Immature natural killer cell (primary cell): Measurements from ENCODE around the gene KCNMB2. TPM values are rescaled to one million over a fixed set of nuclear protein-coding genes. Genes with fewer than 3 reads are reported as not detected.

Source experiments
- DNase-seq, 3 donors: peaks; one replicate each; pipeline ENCODE4 v3.0.0; 2022; ENCODE audit warnings: mixed read lengths in 1 of 3
- H3K27ac Mint-ChIP-seq, 6 donors: one replicate each; pipeline ENCODE4 v1.8.0; 2020; ENCODE audit warnings: mixed read lengths in 6 of 6, mild to moderate bottlenecking in 5 of 6, inconsistent platforms in 4 of 6, moderate library complexity in 3 of 6
- H3K27me3 Mint-ChIP-seq, 3 donors: one replicate each; pipeline ENCODE4 v1.8.0; 2020 to 2021; ENCODE audit warnings: low read depth in 3 of 3, mild to moderate bottlenecking in 3 of 3, mixed read lengths in 3 of 3, moderate library complexity in 3 of 3, inconsistent platforms in 1 of 3
- H3K36me3 Mint-ChIP-seq, 3 donors: one replicate each; pipeline ENCODE4 v1.8.0; 2020; ENCODE audit warnings: mixed read lengths in 3 of 3, inconsistent platforms in 2 of 3, mild to moderate bottlenecking in 2 of 3
- H3K4me1 Mint-ChIP-seq, 2 donors: one replicate each; pipeline ENCODE4 v1.8.0; 2020; ENCODE audit warnings: inconsistent platforms in 2 of 2, mild to moderate bottlenecking in 2 of 2, mixed read lengths in 2 of 2, moderate library complexity in 1 of 2
- H3K4me3 Mint-ChIP-seq, 5 donors: one replicate each; pipeline ENCODE4 v1.8.0; 2020; ENCODE audit warnings: mild to moderate bottlenecking in 5 of 5, mixed read lengths in 5 of 5, inconsistent platforms in 3 of 5, moderate library complexity in 3 of 5
- H3K9me3 Mint-ChIP-seq, 6 donors: one replicate each; pipeline ENCODE4 v1.8.0; 2020; ENCODE audit warnings: mild to moderate bottlenecking in 6 of 6, mixed read lengths in 6 of 6, inconsistent platforms in 4 of 6, moderate library complexity in 3 of 6
- polyA plus RNA-seq, 3 donors: library from polyadenylated mRNA; unstranded; fragments of 300-500 nt; fragmentation: Illumina TruSeq; gene quantifications; one replicate each; pipeline ENCODE4 v1.2.3, GENCODE V29; 2021

The KCNMB2 gene
- polyA plus RNA-seq, 3 donors from 2014 or later: not detected

DNA sequence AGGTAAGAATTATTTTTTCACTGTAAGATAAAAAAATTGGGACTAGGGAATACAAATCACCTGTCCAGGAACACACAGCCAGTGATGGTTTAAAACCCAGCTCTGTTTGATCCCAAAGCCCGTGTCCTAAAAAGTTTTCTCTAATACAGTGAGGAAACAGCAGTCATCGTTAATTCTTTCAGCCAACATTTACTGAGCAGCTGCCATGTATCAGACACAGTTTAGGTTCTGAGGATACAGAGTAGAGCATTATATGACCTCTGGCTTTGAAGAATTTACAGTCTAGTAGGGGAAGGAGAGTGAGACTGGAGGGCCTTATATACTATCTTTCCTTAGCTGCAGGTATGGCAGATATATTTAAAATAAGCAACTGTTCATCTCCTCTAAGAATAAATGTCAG is 82.7 kb downstream of the KCNMB2 start:
- Mint-ChIP-seq H3K27ac (no peak overlapping the region), H3K36me3 (no peaks in the 10 kb centered on the region), H3K9me3 (peaks cover 0 to 21% (median 0%) of the 10 kb centered on the region in 6 donors)

DNA sequence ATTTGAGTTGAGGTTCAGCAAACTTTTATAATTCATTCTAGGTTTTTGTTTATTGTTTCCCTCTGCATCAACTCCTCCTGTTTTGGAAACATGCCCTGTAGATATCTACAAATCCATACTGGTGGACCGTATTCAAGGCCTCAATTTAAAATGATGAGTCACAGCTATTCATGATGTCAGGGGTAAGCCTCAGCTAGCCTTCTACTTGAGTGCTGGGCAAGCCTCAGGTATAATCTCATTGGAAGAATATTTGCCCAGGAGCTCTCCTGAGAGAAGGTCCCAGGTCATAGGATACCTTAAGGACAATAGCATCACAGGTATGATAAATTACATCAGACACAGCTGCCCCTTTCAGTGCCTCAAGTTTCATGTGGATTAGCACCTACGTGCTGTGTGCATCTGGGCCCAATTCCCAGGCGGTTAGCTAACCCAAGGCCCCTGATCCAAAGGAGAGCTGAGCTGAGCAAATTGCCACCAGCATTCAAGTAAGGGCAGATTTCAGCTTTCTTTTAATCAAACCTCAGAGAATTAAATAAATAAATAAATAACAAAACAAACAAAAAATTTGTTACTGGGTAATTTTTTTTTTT is 87.5 kb downstream of the KCNMB2 start:
- Mint-ChIP-seq H3K27ac (no peak overlapping the region), H3K4me1 (no peaks in the 10 kb centered on the region), H3K9me3 (peaks cover 0 to 4% (median 0%) of the 10 kb centered on the region in 6 donors), H3K4me3 (no peak overlapping the region), H3K27me3 (peaks cover 0 to 1% (median 0%) of the 10 kb centered on the region in 3 donors), H3K36me3 (no peaks in the 10 kb centered on the region)
- no peak for DNase-seq

More for the DNA sequence above, 82.7 kb downstream of the KCNMB2 start:
- DNase-seq: no peak
- H3K27me3 Mint-ChIP-seq: peaks cover 0 to 1% (median 0%) of the 10 kb centered on the region in 3 donors
- H3K4me1 Mint-ChIP-seq: no peaks in the 10 kb centered on the region
- no peak overlapping the region for H3K4me3 Mint-ChIP-seq

DNA sequence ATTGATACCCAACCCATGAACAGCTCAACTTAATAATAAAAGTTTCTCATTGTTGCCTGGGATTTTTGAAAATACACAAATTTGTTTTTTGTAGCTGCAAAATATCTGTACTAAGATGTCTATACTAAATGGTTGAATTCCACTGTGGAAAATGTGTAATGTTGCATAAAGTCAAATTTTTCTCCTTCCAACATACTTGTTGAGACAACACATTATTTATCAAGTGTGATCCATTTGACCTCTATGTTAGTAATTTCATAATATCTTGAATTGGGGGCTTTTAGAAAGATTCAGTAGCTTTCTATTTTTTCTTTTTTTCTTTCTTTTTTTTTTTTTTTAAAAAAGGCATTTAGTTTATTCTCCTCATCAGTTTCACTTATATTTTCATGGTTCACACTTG is 88.0 kb downstream of the KCNMB2 start:
- Mint-ChIP-seq H3K27me3 (peaks cover 0 to 1% (median 0%) of the 10 kb centered on the region in 3 donors), H3K4me1 (no peaks in the 10 kb centered on the region), H3K9me3 (peaks cover 0 to 4% (median 0%) of the 10 kb centered on the region in 6 donors), H3K4me3 (no peak overlapping the region), H3K27ac (no peak overlapping the region), H3K36me3 (no peaks in the 10 kb centered on the region)
- no peak for DNase-seq

DNA sequence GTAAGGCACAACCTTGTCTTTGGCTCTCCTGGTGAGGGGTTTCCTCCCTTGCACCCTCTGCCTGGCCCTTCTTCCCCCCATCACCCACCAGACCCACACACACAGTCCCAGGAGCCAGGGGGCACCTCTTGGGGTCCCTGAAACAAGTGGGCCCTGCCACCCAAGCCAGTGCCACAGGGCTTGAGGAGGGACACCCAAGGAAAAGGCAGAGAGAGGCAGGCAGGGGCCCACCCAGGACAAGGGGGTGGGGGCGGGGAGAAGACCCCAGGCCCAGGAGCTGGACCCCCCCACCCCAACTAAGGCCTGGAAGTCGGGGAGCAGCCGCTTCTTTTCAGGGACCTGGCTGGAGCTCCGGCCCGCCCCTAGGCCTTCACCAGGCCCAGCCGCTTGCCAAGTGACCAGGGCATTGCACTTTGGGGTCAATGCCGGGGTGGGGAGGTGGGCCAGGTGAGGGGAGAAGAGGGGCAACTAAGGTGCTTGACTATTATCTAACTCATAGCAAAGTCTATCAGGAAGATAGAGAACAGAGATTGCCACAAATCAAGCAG is 88.9 kb downstream of the KCNMB2 start:
- H3K27ac Mint-ChIP-seq: no peak overlapping the region
- no peaks in the 10 kb centered on the region for H3K36me3 Mint-ChIP-seq
- peaks cover 0 to 1% (median 0%) of the 10 kb centered on the region in 3 donors for H3K27me3 Mint-ChIP-seq
- no peak for DNase-seq
- peaks cover 0 to 4% (median 0%) of the 10 kb centered on the region in 6 donors for H3K9me3 Mint-ChIP-seq
- no peak overlapping the region for H3K4me3 Mint-ChIP-seq
- H3K4me1 Mint-ChIP-seq: no peaks in the 10 kb centered on the region

DNA sequence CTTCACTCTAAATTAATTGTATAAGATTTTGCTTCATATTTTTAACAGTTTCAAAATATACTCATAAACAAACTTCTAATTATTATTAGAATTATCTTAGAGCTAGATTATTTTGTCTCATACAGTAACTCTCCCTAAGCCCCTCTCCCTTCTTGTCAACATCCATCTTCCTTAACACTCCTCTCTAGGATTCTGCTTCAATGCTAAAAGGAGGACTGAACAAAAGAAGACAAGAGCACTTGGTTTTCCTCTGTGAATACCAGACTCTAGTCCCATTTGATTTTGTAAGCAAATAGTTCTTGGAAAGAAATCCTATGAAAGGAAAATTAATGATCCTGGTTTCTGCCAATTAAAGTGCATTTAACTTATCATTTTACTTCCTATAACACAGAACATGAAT is 91.8 kb downstream of the KCNMB2 start:
- Mint-ChIP-seq H3K36me3 (no peaks in the 10 kb centered on the region), H3K9me3 (peaks cover 0 to 4% (median 0%) of the 10 kb centered on the region in 6 donors), H3K4me1 (no peaks in the 10 kb centered on the region), H3K27ac (no peak overlapping the region), H3K4me3 (no peak overlapping the region), H3K27me3 (no peaks in the 10 kb centered on the region)
- no peak for DNase-seq

DNA sequence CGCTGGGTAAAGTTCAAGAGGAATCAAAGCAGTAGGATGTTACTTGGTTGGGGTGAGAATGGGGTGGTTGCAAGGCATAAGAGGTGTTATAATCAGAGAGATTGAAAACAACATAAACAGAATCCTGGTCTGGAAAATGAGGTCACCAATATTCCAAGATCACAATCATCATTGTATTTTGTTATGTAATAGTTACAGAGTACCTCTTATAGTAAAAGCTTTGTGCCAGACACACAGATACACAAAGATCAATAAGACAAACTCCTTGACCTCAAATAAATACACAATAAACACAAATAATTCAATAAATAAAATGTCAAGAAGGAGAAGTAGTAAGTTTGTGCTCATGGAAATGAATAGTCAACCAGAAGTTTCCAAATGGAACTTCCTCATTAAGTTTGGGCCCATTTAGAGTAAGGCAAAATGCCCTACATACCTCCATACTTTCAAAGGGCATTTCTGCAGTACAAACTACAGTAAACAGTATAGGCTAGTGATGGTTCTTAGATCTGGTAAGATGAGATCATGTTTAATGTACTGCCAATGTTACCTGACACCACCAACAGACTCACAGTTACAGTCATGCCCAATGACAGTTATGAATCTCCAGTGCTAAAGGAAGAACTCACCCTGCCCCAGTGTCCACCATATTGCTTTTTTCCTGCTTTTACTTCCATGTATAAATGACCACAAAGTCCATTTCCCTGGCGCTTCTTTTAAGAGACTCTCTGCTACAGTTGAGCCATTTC is 93.4 kb downstream of the KCNMB2 start:
- Mint-ChIP-seq H3K27me3 (no peaks in the 10 kb centered on the region), H3K4me3 (no peak overlapping the region), H3K4me1 (no peaks in the 10 kb centered on the region), H3K9me3 (peaks cover 0 to 7% (median 2%) of the 10 kb centered on the region in 6 donors), H3K36me3 (no peaks in the 10 kb centered on the region), H3K27ac (no peak overlapping the region)
- no peak for DNase-seq

DNA sequence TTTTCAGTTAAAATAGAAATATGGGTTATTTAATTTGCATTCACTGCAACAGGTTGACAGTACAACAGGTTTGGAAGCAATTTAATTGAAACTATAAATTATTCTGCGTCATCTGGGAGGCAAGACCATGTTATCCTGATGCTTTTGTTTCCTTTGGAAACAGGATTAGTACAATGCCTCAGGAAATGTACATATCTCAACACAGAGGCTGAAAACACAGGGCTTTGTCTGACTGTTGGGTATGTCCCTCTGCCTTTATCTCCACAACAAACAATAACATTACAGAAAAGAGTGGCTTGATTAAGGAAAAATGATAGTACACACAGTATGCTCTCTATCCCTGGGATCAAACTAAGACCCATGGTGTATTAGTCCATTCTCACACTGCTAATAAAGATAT is 95.7 kb downstream of the KCNMB2 start:
- Mint-ChIP-seq H3K9me3 (peaks cover 0 to 7% (median 3%) of the 10 kb centered on the region in 6 donors), H3K36me3 (no peaks in the 10 kb centered on the region), H3K4me3 (no peak overlapping the region), H3K4me1 (no peaks in the 10 kb centered on the region), H3K27me3 (no peaks in the 10 kb centered on the region), H3K27ac (no peak overlapping the region)
- no peak for DNase-seq

DNA sequence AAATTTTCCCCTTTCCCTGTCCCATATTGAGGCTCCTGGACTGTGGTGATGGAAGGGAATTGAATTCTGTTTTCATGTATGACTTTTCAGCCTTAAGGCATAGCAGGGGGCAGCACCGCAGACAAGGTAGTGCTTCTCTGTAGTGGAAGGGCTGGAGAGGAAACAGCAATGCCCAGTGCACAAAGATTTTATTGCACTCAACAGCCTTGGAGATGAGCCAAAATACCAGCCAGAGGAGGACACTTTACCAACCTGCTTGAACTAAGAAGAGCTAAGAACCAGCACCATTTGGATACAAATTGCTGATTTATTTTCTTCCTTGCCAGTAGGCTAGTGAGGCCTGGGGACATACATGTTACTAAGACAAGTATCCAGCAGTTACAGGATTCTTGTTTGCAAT is 98.7 kb downstream of the KCNMB2 start:
- H3K4me1 Mint-ChIP-seq: no peaks in the 10 kb centered on the region

DNA sequence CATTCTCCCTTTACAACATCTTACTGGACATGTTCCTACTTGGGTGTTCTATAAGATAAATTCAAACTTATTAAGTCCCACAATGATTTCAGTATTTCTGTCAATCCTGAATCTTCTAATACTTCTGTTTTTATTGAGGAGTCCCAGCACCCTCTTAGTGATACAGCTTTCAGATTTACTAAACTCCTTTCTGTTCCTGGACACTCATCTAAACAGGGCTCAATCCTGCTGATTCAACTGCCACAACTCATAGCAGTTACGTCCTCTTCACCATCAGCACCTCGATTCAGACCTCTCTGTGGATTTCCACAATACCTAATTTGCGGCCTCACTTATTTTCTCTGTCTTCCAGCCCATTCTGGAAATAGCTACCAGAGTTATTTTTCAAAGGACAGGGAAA is 101.6 kb downstream of the KCNMB2 start:
- H3K4me3 Mint-ChIP-seq: no peak overlapping the region
- DNase-seq: no peak
- H3K27ac Mint-ChIP-seq: no peak overlapping the region
- no peaks in the 10 kb centered on the region for H3K27me3 Mint-ChIP-seq
- no peaks in the 10 kb centered on the region for H3K4me1 Mint-ChIP-seq
- H3K36me3 Mint-ChIP-seq: no peaks in the 10 kb centered on the region
- peaks cover 0 to 11% (median 5%) of the 10 kb centered on the region in 6 donors for H3K9me3 Mint-ChIP-seq

More for the DNA sequence above, 98.7 kb downstream of the KCNMB2 start:
- Mint-ChIP-seq H3K36me3 (no peaks in the 10 kb centered on the region), H3K9me3 (peaks cover 0 to 9% (median 6%) of the 10 kb centered on the region in 6 donors), H3K27ac (no peak overlapping the region), H3K27me3 (no peaks in the 10 kb centered on the region), H3K4me3 (no peak overlapping the region)
- DNase-seq: no peak

DNA sequence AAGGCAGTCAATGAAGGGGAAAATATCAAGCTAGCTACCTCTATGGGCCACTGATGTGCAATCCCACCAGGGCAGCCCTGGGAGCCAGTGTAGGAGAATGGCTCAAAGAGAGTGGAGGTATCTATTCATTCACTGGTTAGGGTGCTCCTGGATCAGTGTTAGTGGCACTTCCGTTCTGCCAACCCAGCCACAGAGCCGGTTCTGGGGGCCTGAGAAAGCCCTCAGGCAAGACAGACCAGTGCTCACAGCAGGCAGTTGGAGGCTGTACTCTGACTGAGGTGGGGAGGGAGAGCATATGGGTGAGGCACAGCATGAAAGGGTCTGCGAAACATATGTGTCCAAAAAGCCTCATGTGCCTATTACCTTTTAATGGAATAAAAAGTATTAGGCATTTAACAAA is 109.3 kb downstream of the KCNMB2 start:
- Mint-ChIP-seq H3K9me3 (peaks cover 0 to 12% (median 6%) of the 10 kb centered on the region in 6 donors), H3K36me3 (no peaks in the 10 kb centered on the region), H3K27ac (no peak overlapping the region), H3K4me1 (no peaks in the 10 kb centered on the region), H3K4me3 (no peak overlapping the region), H3K27me3 (peaks cover 0 to 3% (median 0%) of the 10 kb centered on the region in 3 donors)
- DNase-seq: no peak

DNA sequence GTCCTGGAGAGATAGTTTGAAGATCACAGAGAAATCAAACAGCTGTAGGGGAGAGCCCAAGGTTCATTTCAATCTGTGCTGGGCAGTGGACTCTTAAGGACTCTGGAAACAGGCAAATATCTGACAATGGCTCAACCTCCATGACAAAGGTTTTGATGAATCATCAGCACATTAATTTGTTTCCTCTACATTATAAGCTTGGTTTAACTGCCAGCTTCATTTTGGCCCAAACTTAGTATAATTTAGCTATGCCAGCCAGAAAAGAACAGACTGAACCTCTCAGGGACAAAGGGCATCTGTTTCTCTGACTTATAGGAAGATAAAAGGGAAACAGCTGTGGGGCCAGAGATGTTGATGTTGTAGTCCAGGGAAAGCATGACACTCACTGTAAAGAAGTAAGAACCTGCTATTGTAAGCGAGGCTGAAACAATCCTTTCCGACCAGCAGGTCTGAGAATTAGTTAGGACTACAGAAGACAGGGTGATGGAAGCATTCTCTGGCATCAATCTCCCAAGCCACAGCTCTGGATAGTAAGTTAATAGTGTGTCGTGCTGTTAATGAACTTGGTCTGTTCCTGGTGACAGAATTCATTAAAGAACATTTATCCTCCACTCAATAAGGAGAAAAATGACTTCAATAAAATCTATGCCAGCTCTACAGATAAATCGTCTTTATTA is 110.1 kb downstream of the KCNMB2 start:
- H3K27me3 Mint-ChIP-seq: peaks cover 0 to 3% (median 0%) of the 10 kb centered on the region in 3 donors
- H3K27ac Mint-ChIP-seq: no peak overlapping the region
- H3K4me3 Mint-ChIP-seq: no peak overlapping the region
- no peak for DNase-seq
- peaks cover 2 to 18% (median 6%) of the 10 kb centered on the region in 6 donors for H3K9me3 Mint-ChIP-seq
- H3K4me1 Mint-ChIP-seq: no peaks in the 10 kb centered on the region
- no peaks in the 10 kb centered on the region for H3K36me3 Mint-ChIP-seq

DNA sequence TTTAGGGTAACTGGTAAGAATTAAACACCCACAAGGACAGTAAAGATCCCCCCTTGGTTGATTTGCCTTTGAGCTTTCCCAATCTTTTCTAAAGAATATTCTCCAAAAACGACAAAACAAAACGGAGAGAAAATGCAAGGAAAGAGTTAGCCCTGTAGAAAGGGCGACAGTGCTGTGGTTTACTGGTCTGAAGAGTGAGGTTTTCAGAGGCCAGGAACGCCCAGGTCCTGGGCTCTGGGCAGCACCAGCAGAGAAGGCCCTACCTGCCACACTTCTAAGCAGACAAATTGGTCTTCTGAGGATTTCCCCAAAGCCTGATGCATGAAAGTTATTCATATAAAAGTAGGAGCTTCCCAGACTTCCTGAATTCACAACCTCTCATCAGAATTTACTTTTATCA is 119.3 kb downstream of the KCNMB2 start:
- Mint-ChIP-seq H3K36me3 (no peaks in the 10 kb centered on the region), H3K4me3 (no peak overlapping the region), H3K27ac (no peak overlapping the region), H3K4me1 (no peaks in the 10 kb centered on the region), H3K9me3 (peaks cover under 1 to 12% (median 5%) of the 10 kb centered on the region in 6 donors), H3K27me3 (peaks cover 0 to 4% (median 0%) of the 10 kb centered on the region in 3 donors)
- no peak for DNase-seq

DNA sequence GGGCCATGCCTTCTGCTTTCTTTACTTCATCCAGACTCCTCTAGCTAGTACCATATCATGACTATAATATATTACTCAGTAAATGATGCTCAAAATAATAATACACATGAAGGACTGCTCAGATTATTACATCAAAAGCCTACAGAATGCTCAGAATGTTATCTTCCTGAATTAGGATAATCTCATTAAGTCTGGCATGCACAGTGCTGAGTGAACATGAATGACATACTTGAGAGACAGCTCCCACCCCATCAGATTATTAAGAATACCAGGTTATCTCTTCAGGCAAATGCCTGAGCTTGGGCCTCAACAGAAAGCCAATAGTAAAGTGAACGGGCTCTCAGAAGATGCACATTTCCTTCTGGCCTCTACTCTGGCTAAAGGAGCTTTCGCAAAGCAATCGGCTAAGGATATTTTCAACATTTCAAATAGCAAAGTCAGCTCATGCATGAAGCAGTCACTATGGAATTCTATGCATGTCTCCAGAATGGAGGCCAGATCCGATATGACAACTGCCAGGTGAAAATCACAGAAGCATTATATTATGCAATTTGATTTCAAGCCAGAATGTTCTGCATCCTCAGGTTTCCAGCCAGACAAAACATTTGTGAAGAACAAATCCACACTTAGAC is 122.6 kb downstream of the KCNMB2 start:
- peaks cover 0 to 10% (median 2%) of the 10 kb centered on the region in 6 donors for H3K9me3 Mint-ChIP-seq
- no peak for DNase-seq
- no peak overlapping the region for H3K4me3 Mint-ChIP-seq
- no peaks in the 10 kb centered on the region for H3K36me3 Mint-ChIP-seq
- H3K27ac Mint-ChIP-seq: no peak overlapping the region
- peaks cover 0 to 5% (median 0%) of the 10 kb centered on the region in 3 donors for H3K27me3 Mint-ChIP-seq
- no peaks in the 10 kb centered on the region for H3K4me1 Mint-ChIP-seq
